ENCODE measurements around the gene F5. TPM values are rescaled to one million over a fixed set of nuclear protein-coding genes. Genes with fewer than 3 reads are reported as not detected.

Gene F5
- total and polyA plus RNA-seq, 2 experiments from 2014 or later, result 0.16 TPM; not detected in 1

DNA sequence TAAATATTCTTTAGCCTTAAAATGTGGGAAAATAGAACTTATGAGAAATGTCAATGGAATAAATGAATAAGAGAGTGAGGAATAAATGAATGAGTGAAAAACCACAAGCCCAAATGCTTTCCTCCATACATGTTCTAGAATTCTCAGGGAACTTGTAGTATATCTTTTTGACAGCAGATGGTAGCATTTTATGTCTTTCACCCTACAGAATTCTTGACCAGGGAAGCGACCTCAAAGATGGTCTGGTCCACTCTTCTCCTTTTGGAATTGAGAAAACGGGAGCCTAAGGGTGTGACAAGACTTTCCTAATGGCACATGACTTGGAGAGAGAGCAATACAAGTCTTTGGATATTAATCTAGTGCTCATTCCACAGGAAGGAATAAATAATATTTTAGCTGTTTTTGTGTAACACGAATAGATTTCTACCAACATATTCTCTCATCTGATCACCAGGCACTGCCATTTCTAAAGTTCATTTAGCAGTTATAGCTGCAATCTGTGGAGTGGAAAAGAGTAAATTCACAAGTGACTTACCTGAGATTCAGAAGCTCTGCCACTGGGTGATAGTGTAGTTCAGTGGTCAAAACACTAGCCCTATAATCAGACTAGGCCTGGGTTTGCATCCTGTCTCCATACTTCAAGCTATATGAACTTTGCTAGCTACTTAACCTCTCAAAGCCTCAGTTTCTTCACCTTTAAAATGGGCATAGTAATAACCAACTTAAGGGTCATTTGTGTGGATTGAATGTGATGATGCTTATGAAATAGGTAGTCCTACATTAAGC is 15.0 kb upstream of the F5 start:
- no peak overlapping the region for H3K27ac ChIP-seq (ENCODE audit: low read depth)
- no peaks in the 10 kb centered on the region for H3K36me3 Mint-ChIP-seq (ENCODE audit: low read depth)
- no peaks in the 10 kb centered on the region for H3K79me2 ChIP-seq (replicated peaks; ENCODE audit: insufficient read depth)
- H3K4me1 ChIP-seq (ENCODE audit: insufficient read depth), result no peaks in the 10 kb centered on the region
- H3K27me3 ChIP-seq (ENCODE audit: insufficient read depth), result no peaks in the 10 kb centered on the region
- no peak overlapping the region for H3K4me2 ChIP-seq
- no peaks in the 10 kb centered on the region for H3K4me1 Mint-ChIP-seq
- no peak overlapping the region for H3K4me3 Mint-ChIP-seq
- H3K36me3 ChIP-seq (ENCODE audit: insufficient read depth), result no peaks in the 10 kb centered on the region
- H3F3A ChIP-seq (replicated peaks; ENCODE audit: low read depth), result no peaks in the 10 kb centered on the region
- H3K27ac Mint-ChIP-seq, result no peak overlapping the region
- H3K9me3 Mint-ChIP-seq, result no peaks in the 10 kb centered on the region
- TF ChIP-seq STAT1 (IDR thresholded peaks at IDR 0.05; ENCODE audit: unreplicated experiment), result no peak
- TF ChIP-seq, protein P1, sequence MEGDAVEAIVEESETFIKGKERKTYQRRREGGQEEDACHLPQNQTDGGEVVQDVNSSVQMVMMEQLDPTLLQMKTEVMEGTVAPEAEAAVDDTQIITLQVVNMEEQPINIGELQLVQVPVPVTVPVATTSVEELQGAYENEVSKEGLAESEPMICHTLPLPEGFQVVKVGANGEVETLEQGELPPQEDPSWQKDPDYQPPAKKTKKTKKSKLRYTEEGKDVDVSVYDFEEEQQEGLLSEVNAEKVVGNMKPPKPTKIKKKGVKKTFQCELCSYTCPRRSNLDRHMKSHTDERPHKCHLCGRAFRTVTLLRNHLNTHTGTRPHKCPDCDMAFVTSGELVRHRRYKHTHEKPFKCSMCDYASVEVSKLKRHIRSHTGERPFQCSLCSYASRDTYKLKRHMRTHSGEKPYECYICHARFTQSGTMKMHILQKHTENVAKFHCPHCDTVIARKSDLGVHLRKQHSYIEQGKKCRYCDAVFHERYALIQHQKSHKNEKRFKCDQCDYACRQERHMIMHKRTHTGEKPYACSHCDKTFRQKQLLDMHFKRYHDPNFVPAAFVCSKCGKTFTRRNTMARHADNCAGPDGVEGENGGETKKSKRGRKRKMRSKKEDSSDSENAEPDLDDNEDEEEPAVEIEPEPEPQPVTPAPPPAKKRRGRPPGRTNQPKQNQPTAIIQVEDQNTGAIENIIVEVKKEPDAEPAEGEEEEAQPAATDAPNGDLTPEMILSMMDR (conservative IDR thresholded peaks at IDR 0.05; ENCODE audit: low read depth in 2 of 2), result peak; percentile 62 to 63
- TF ChIP-seq, protein P2, sequence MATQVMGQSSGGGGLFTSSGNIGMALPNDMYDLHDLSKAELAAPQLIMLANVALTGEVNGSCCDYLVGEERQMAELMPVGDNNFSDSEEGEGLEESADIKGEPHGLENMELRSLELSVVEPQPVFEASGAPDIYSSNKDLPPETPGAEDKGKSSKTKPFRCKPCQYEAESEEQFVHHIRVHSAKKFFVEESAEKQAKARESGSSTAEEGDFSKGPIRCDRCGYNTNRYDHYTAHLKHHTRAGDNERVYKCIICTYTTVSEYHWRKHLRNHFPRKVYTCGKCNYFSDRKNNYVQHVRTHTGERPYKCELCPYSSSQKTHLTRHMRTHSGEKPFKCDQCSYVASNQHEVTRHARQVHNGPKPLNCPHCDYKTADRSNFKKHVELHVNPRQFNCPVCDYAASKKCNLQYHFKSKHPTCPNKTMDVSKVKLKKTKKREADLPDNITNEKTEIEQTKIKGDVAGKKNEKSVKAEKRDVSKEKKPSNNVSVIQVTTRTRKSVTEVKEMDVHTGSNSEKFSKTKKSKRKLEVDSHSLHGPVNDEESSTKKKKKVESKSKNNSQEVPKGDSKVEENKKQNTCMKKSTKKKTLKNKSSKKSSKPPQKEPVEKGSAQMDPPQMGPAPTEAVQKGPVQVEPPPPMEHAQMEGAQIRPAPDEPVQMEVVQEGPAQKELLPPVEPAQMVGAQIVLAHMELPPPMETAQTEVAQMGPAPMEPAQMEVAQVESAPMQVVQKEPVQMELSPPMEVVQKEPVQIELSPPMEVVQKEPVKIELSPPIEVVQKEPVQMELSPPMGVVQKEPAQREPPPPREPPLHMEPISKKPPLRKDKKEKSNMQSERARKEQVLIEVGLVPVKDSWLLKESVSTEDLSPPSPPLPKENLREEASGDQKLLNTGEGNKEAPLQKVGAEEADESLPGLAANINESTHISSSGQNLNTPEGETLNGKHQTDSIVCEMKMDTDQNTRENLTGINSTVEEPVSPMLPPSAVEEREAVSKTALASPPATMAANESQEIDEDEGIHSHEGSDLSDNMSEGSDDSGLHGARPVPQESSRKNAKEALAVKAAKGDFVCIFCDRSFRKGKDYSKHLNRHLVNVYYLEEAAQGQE (IDR thresholded peaks at IDR 0.05; ENCODE audit: unreplicated experiment), result no peak
- TF ChIP-seq ZNF114 (CRISPR knock-in tag; IDR thresholded peaks at IDR 0.05), result no peak
- TF ChIP-seq, protein P3, sequence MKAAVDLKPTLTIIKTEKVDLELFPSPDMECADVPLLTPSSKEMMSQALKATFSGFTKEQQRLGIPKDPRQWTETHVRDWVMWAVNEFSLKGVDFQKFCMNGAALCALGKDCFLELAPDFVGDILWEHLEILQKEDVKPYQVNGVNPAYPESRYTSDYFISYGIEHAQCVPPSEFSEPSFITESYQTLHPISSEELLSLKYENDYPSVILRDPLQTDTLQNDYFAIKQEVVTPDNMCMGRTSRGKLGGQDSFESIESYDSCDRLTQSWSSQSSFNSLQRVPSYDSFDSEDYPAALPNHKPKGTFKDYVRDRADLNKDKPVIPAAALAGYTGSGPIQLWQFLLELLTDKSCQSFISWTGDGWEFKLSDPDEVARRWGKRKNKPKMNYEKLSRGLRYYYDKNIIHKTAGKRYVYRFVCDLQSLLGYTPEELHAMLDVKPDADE (IDR thresholded peaks at IDR 0.05), result no peak
- no peak for TF ChIP-seq JUNB (IDR thresholded peaks at IDR 0.05; ENCODE audit: unreplicated experiment)
- TF ChIP-seq EZH2phosphoT487 (IDR thresholded peaks at IDR 0.05; ENCODE audit: unreplicated experiment), result no peak
- H3K9me2 ChIP-seq (ENCODE audit: insufficient read depth), result no peaks in the 10 kb centered on the region
- H3K4me3 ChIP-seq, result no peak overlapping the region
- H4K20me1 ChIP-seq (replicated peaks; ENCODE audit: insufficient read depth), result no peaks in the 10 kb centered on the region
- ATAC-seq (peak; percentile 49), DNase-seq (ENCODE audit: low spot score) (peak; percentile 58)
- H3K27me3 Mint-ChIP-seq (ENCODE audit: insufficient read depth, low read depth, poor library complexity), result no peaks in the 10 kb centered on the region
- H2AFZ ChIP-seq, result no peak overlapping the region
